WTC11 (cell line): ENCODE results near the gene RPS6KC1.

Source experiments
- CTCF ChIP-seq: fragments of 200-600 bp; IDR thresholded peaks from 2 replicates; pipeline ENCODE4 v1.8.0; 2022; ENCODE audit warnings: antibody characterized with exemption
- FOXK1 ChIP-seq: sonication (generic); formaldehyde crosslinking; IDR thresholded peaks from 2 replicates; pipeline ENCODE4 v1.8.0; 2022; ENCODE audit warnings: mild to moderate bottlenecking, moderate library complexity, missing genetic modification reagents
- NFYB ChIP-seq: sonication (generic); formaldehyde crosslinking; conservative IDR thresholded peaks from 2 replicates; pipeline ENCODE4 v1.8.0; 2022; ENCODE audit warnings: low read depth, missing genetic modification reagents
- NR1H2 ChIP-seq: sonication (generic); formaldehyde crosslinking; IDR thresholded peaks from 2 replicates; pipeline ENCODE4 v1.9.0; 2021; ENCODE audit warnings: mild to moderate bottlenecking, moderate library complexity, missing genetic modification reagents
- PRDM15 ChIP-seq: sonication (generic); formaldehyde crosslinking; IDR thresholded peaks from 2 replicates; pipeline ENCODE4 v1.8.0; 2022; ENCODE audit warnings: missing genetic modification reagents
- PREB ChIP-seq: sonication (generic); formaldehyde crosslinking; IDR thresholded peaks from 2 replicates; pipeline ENCODE4 v1.8.1; 2022; ENCODE audit warnings: mild to moderate bottlenecking, missing genetic modification reagents, moderate library complexity, borderline replicate concordance
- SP1 ChIP-seq: sonication (generic); formaldehyde crosslinking; conservative IDR thresholded peaks from 2 replicates; pipeline ENCODE4 v1.8.1; 2022; ENCODE audit warnings: missing genetic modification reagents
- TEAD4 ChIP-seq: sonication (generic); formaldehyde crosslinking; IDR thresholded peaks from 2 replicates; pipeline ENCODE4 v1.8.0; 2022; ENCODE audit warnings: mild to moderate bottlenecking, missing genetic modification reagents
- ZNF121 ChIP-seq: sonication (generic); formaldehyde crosslinking; IDR thresholded peaks from 2 replicates; pipeline ENCODE4 v1.8.0; 2023; ENCODE audit warnings: missing genetic modification reagents
- ZNF232 ChIP-seq: sonication (generic); formaldehyde crosslinking; IDR thresholded peaks from 2 replicates; pipeline ENCODE4 v1.8.0; 2022; ENCODE audit warnings: mild to moderate bottlenecking, missing genetic modification reagents
- ZNF263 ChIP-seq: sonication (generic); formaldehyde crosslinking; IDR thresholded peaks from 2 replicates; pipeline ENCODE4 v1.8.1; 2022; ENCODE audit warnings: low read depth, mild to moderate bottlenecking, moderate library complexity, missing genetic modification reagents
- ZNF423 ChIP-seq: fragments of 250-450 bp; sonication (Bioruptor Pico); IDR thresholded peaks from 2 replicates; pipeline ENCODE4 v2.1.2; 2022; ENCODE audit warnings: mild to moderate bottlenecking, moderate library complexity
- TF ChIP-seq, protein P1 (sequence below): sonication (generic); formaldehyde crosslinking; IDR thresholded peaks from 2 replicates; pipeline ENCODE4 v1.8.0; 2023; ENCODE audit warnings: mild to moderate bottlenecking, missing genetic modification reagents

DNA sequence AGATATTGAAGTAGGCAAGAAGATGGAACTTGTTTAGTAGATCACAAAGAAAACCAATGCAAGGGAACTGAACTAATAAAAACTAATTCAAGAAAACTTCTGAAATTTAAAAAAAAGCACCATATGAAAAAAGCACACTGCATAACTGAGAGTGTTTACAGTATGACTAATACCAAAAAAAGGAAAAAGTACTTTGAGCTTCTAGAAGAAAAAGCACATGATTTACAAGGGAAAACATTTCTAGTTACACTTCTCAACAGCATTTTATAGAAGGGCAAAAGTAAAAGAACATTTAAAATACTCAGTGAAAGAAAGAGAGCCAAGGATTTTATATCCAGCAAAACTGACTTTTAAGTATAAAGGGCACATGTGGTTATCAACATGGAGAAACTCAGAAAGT, 233.6 kb downstream of the RPS6KC1 start:
- TF ChIP-seq CTCF (no peak), ZNF121 (CRISPR knock-in tag) (no peak), PRDM15 (CRISPR knock-in tag) (no peak), NR1H2 (CRISPR knock-in tag) (no peak), FOXK1 (no peak), ZNF263 (CRISPR knock-in tag) (no peak), NFYB (CRISPR knock-in tag) (no peak), TEAD4 (CRISPR knock-in tag) (no peak), ZNF423 (no peak), SP1 (no peak), PREB (no peak), ZNF232 (CRISPR knock-in tag) (no peak)
- TF ChIP-seq, protein P1, sequence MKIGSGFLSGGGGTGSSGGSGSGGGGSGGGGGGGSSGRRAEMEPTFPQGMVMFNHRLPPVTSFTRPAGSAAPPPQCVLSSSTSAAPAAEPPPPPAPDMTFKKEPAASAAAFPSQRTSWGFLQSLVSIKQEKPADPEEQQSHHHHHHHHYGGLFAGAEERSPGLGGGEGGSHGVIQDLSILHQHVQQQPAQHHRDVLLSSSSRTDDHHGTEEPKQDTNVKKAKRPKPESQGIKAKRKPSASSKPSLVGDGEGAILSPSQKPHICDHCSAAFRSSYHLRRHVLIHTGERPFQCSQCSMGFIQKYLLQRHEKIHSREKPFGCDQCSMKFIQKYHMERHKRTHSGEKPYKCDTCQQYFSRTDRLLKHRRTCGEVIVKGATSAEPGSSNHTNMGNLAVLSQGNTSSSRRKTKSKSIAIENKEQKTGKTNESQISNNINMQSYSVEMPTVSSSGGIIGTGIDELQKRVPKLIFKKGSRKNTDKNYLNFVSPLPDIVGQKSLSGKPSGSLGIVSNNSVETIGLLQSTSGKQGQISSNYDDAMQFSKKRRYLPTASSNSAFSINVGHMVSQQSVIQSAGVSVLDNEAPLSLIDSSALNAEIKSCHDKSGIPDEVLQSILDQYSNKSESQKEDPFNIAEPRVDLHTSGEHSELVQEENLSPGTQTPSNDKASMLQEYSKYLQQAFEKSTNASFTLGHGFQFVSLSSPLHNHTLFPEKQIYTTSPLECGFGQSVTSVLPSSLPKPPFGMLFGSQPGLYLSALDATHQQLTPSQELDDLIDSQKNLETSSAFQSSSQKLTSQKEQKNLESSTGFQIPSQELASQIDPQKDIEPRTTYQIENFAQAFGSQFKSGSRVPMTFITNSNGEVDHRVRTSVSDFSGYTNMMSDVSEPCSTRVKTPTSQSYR = no peak
